Fibroblast of lung (primary cell): ENCODE results near the gene COL5A3. TPM values are rescaled to one million over a fixed set of nuclear protein-coding genes. Genes with fewer than 3 reads are reported as not detected.

Experiments used
- DNase-seq, 2 donors: peaks; one replicate each; pipeline versions ENCODE4 v3.0.0 to v3.0.0-alpha.2; 2010; ENCODE audit warnings: low read depth in 2 of 2
- H2AFZ ChIP-seq: 2 replicates; pipeline ENCODE4 v1.5.1; 2012; ENCODE audit warnings: low read length, control low read depth, inconsistent platforms
- H3K27ac ChIP-seq: 2 replicates; pipeline ENCODE4 v1.5.1; 2011; ENCODE audit warnings: low read length, control low read depth; ENCODE audit not compliant: insufficient read depth
- H3K27me3 ChIP-seq: 2 replicates; pipeline ENCODE4 v1.5.1; 2011; ENCODE audit warnings: mild to moderate bottlenecking, low read length; ENCODE audit not compliant: control insufficient read depth, insufficient read depth
- H3K36me3 ChIP-seq: 2 replicates; pipeline ENCODE4 v1.5.1; 2011; ENCODE audit warnings: low read length; ENCODE audit not compliant: control insufficient read depth, insufficient read depth
- H3K4me1 ChIP-seq: 2 replicates; pipeline ENCODE4 v1.5.1; 2011; ENCODE audit warnings: low read length; ENCODE audit not compliant: control insufficient read depth, insufficient read depth; ENCODE audit errors: extremely low read depth
- H3K4me2 ChIP-seq: 2 replicates; pipeline ENCODE4 v1.5.1; 2011; ENCODE audit warnings: low read length, control low read depth; ENCODE audit not compliant: insufficient read depth; ENCODE audit errors: extremely low read depth
- H3K4me3 ChIP-seq, 4 experiments: fragments of 200-600 bp in 1 of 4; sonication (generic) in 1 of 4; replicated peaks in 1 of 4; 2 replicates each; pipeline ENCODE4 v1.5.1; 2011 to 2016; ENCODE audit warnings: low read length in 4 of 4, low read depth in 3 of 4, mild to moderate bottlenecking in 3 of 4, control low read depth in 2 of 4, inconsistent platforms in 1 of 4, mixed read lengths in 1 of 4; ENCODE audit not compliant: insufficient read depth in 1 of 4; ENCODE audit errors: control extremely low read depth in 1 of 4
- H3K79me2 ChIP-seq: 2 replicates; pipeline ENCODE4 v1.5.1; 2012; ENCODE audit warnings: mild to moderate bottlenecking, low read length, inconsistent platforms; ENCODE audit not compliant: control insufficient read depth, insufficient read depth
- H3K9ac ChIP-seq: 2 replicates; pipeline ENCODE4 v1.5.1; 2011; ENCODE audit warnings: mild to moderate bottlenecking, low read length, control low read depth; ENCODE audit not compliant: insufficient read depth
- H3K9me3 ChIP-seq: 2 replicates; pipeline ENCODE4 v1.5.1; 2012; ENCODE audit warnings: low read depth, low read length; ENCODE audit not compliant: control insufficient read depth, insufficient read depth
- H4K20me1 ChIP-seq: 2 replicates; pipeline ENCODE4 v1.5.1; 2011; ENCODE audit warnings: low read length; ENCODE audit not compliant: control insufficient read depth, insufficient read depth; ENCODE audit errors: extremely low read depth
- CTCF ChIP-seq, 2 donors: IDR thresholded peaks in 1 of 2; conservative IDR thresholded peaks in 1 of 2; 1 replicate in 1 of 2; 2 replicates in 1 of 2; pipeline ENCODE4 v1.5.1; 2011 to 2012; ENCODE audit warnings: low read length in 2 of 2, control low read depth in 1 of 2, inconsistent platforms in 1 of 2, low read depth in 1 of 2, mild to moderate bottlenecking in 1 of 2
- EZH2 ChIP-seq: IDR thresholded peaks from 2 replicates; pipeline ENCODE4 v1.5.1; 2012; ENCODE audit warnings: low read length, control low read depth, mild to moderate bottlenecking; ENCODE audit errors: missing control alignments
- polyA plus RNA-seq, 2 donors: library from polyadenylated mRNA; depleted of rRNA in 1 of 2; stranded (reverse) in 1 of 2; unstranded in 1 of 2; fragments of >200 nt; gene quantifications; 2 replicates each; pipeline ENCODE4 v1.2.1, GENCODE V29; 2011 to 2012; ENCODE audit warnings: missing spikeins in 1 of 2
- total RNA-seq: library from RNA; depleted of rRNA; stranded (reverse); fragments of >200 nt; gene quantifications from 2 replicates; pipeline ENCODE4 v1.2.1, GENCODE V29; 2014

Gene COL5A3
- total and polyA plus RNA-seq, 2 donors (not counting 1 experiment from before 2014, with no cell fraction given): 1.2 to 33.7 TPM

GRCh38 chr19:10007371-10008183, 2.7 kb downstream of the COL5A3 start:
- Histone ChIP-seq H4K20me1 (no peaks in the 10 kb centered on the region), H3K27me3 (no peaks in the 10 kb centered on the region), H3K9ac (peak overlapping the region; percentile 67), H3K27ac (peak overlapping the region; percentile 83), H3K4me2 (no peak overlapping the region), H2AFZ (no peak overlapping the region), H3K4me1 (peaks cover 16% of the 10 kb centered on the region), H3K9me3 (no peaks in the 10 kb centered on the region), H3K36me3 (peaks cover 2% of the 10 kb centered on the region), H3K4me3 (no peak overlapping the region), H3K79me2 (peaks cover 2% of the 10 kb centered on the region)
- DNase-seq: peak; percentile 47 to 88
- TF ChIP-seq EZH2: no peak
- TF ChIP-seq CTCF (conservative IDR thresholded peaks at IDR 0.05 in 1 of 2, IDR thresholded peaks at IDR 0.05 in 1 of 2; ENCODE audit: low read depth in 1 of 2, low read length in 2 of 2): no peak

GRCh38 chr19:10006752-10007323, 3.5 kb downstream of the COL5A3 start:
- no peaks in the 10 kb centered on the region for H3K9me3 ChIP-seq
- H2AFZ ChIP-seq: no peak overlapping the region
- DNase-seq: no peak
- H3K4me2 ChIP-seq: no peak overlapping the region
- H3K4me1 ChIP-seq: peaks cover 16% of the 10 kb centered on the region
- H3K36me3 ChIP-seq: peaks cover 2% of the 10 kb centered on the region
- H3K9ac ChIP-seq: no peak overlapping the region
- H3K79me2 ChIP-seq: peaks cover 2% of the 10 kb centered on the region
- no peaks in the 10 kb centered on the region for H3K27me3 ChIP-seq
- no peaks in the 10 kb centered on the region for H4K20me1 ChIP-seq
- TF ChIP-seq EZH2 (no peak), CTCF (conservative IDR thresholded peaks at IDR 0.05 in 1 of 2, IDR thresholded peaks at IDR 0.05 in 1 of 2; ENCODE audit: low read depth in 1 of 2, low read length in 2 of 2) (no peak)
- no peak overlapping the region for H3K4me3 ChIP-seq
- H3K27ac ChIP-seq: peak overlapping the region; percentile 28

- Histone ChIP-seq H3K4me3 (no peak overlapping the region), H3K27me3 (no peaks in the 10 kb centered on the region), H2AFZ (no peak overlapping the region), H3K27ac (peak overlapping the region; percentile 34), H3K9ac (no peak overlapping the region), H3K9me3 (no peaks in the 10 kb centered on the region), H3K4me2 (no peak overlapping the region), H3K36me3 (peaks cover 2% of the 10 kb centered on the region), H4K20me1 (no peaks in the 10 kb centered on the region), H3K4me1 (peaks cover 16% of the 10 kb centered on the region), H3K79me2 (peaks cover 2% of the 10 kb centered on the region)
- DNase-seq: peak; percentile 47 to 58
- TF ChIP-seq CTCF (conservative IDR thresholded peaks at IDR 0.05 in 1 of 2, IDR thresholded peaks at IDR 0.05 in 1 of 2; ENCODE audit: low read depth in 1 of 2, low read length in 2 of 2) (no peak), EZH2 (no peak)
Measured at GRCh38 chr19:10006335-10006708, 4.0 kb downstream of the COL5A3 start.
